Neural progenitor cell (in vitro differentiated cells): ENCODE results near the gene BAG1. TPM values are rescaled to one million over a fixed set of nuclear protein-coding genes. Genes with fewer than 3 reads are reported as not detected.
A peak's percentile ranks its signal among the peaks of the same experiment; 100 is the strongest.

Source experiments
- DNase-seq: peaks from one replicate; pipeline ENCODE4 v3.0.0-alpha.2; 2016; ENCODE audit warnings: low spot score
- H2AFZ ChIP-seq: fragments of 200-600 bp; sonication (generic); replicated peaks from 2 replicates; pipeline ENCODE4 v1.6.1; 2016; ENCODE audit warnings: antibody characterized with exemption
- H3F3A ChIP-seq: fragments of 200-600 bp; sonication (generic); 2 replicates; pipeline ENCODE4 v1.6.1; 2016; ENCODE audit warnings: antibody characterized with exemption, low read depth
- H3K27ac ChIP-seq: fragments of 200-600 bp; sonication (generic); 2 replicates; pipeline ENCODE4 v1.5.1; 2016; ENCODE audit warnings: mild to moderate bottlenecking
- H3K27me3 ChIP-seq: fragments of 200-600 bp; sonication (generic); 2 replicates; pipeline ENCODE4 v1.6.1; 2016; ENCODE audit warnings: mild to moderate bottlenecking, moderate library complexity
- H3K36me3 ChIP-seq: fragments of 200-600 bp; sonication (generic); 2 replicates; pipeline ENCODE4 v1.5.1; 2016
- H3K4me1 ChIP-seq: fragments of 200-600 bp; sonication (generic); 2 replicates; pipeline ENCODE4 v1.6.1; 2016; ENCODE audit warnings: mixed run types
- H3K4me2 ChIP-seq: fragments of 200-600 bp; sonication (generic); 2 replicates; pipeline ENCODE4 v1.6.1; 2016
- H3K4me3 ChIP-seq: fragments of 200-600 bp; sonication (generic); 2 replicates; pipeline ENCODE4 v1.5.1; 2016
- H3K79me2 ChIP-seq: fragments of 200-600 bp; sonication (generic); 2 replicates; pipeline ENCODE4 v1.6.1; 2016; ENCODE audit warnings: low read depth
- H3K9ac ChIP-seq: fragments of 200-600 bp; sonication (generic); 2 replicates; pipeline ENCODE4 v1.6.1; 2016
- H3K9me3 ChIP-seq: fragments of 200-600 bp; sonication (generic); 2 replicates; pipeline ENCODE4 v1.5.1; 2016; ENCODE audit warnings: low read depth
- H4K20me1 ChIP-seq: fragments of 200-600 bp; sonication (generic); 2 replicates; pipeline ENCODE4 v1.6.1; 2016; ENCODE audit warnings: low read depth
- H3K27ac Mint-ChIP-seq: 3 replicates; pipeline ENCODE4 v1.8.0; 2021; ENCODE audit warnings: mixed read lengths
- H3K27me3 Mint-ChIP-seq: 2 replicates; pipeline ENCODE4 v1.8.0; 2022; ENCODE audit warnings: low read depth, mild to moderate bottlenecking, inconsistent platforms, moderate library complexity, mixed read lengths; ENCODE audit not compliant: insufficient read depth
- H3K36me3 Mint-ChIP-seq: 3 replicates; pipeline ENCODE4 v1.8.0; 2021; ENCODE audit warnings: mixed read lengths
- H3K4me1 Mint-ChIP-seq: 3 replicates; pipeline ENCODE4 v1.8.0; 2021; ENCODE audit warnings: mixed read lengths
- H3K4me3 Mint-ChIP-seq: 3 replicates; pipeline ENCODE4 v1.8.0; 2021; ENCODE audit warnings: mild to moderate bottlenecking, moderate library complexity, mixed read lengths
- H3K9me3 Mint-ChIP-seq: 3 replicates; pipeline ENCODE4 v1.8.0; 2020; ENCODE audit warnings: mixed read lengths
- EZH2 ChIP-seq: fragments of 200-600 bp; sonication (generic); IDR thresholded peaks from 2 replicates; pipeline ENCODE4 v1.6.1; 2017; ENCODE audit warnings: antibody characterized with exemption, mild to moderate bottlenecking, moderate library complexity
- EZH2phosphoT487 ChIP-seq: fragments of 200-600 bp; sonication (generic); IDR thresholded peaks from 2 replicates; pipeline ENCODE4 v1.6.1; 2017; ENCODE audit warnings: antibody characterized with exemption
- total RNA-seq: library from RNA; depleted of rRNA; stranded (reverse); fragments of >200 nt; gene quantifications from 2 replicates; pipeline ENCODE4 v1.2.3, GENCODE V29; 2015; ENCODE audit warnings: low replicate concordance
- TF ChIP-seq, protein P1 (sequence below): fragments of 200-600 bp; sonication (generic); IDR thresholded peaks from 2 replicates; pipeline ENCODE4 v1.5.1; 2017; ENCODE audit warnings: antibody characterized with exemption, mild to moderate bottlenecking

BAG1 gene
- total RNA-seq, 1 donor from 2014 or later: 44.3 TPM

DNA sequence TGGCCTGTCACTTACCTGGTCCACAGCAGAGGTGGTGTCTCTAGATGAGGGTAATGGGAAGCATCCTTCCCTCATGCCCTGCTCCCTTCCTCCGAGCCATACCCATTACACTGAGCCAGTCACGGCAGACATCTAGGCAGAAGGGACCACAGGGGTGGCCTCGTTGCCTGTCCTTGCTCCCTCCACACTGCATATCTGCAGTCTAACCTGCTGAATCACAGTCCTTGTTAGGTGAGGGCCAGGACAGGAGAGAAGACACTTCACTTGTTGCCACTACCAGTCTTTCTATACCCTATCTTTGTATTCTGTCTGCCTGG, 43.0 kb downstream of the BAG1 start:
- Histone ChIP-seq H2AFZ (peak overlapping the region; percentile 17), H3K9me3 (no peaks in the 10 kb centered on the region), H3K9ac (no peak overlapping the region), H3K79me2 (no peaks in the 10 kb centered on the region), H3K27ac (no peak overlapping the region), H3K36me3 (no peaks in the 10 kb centered on the region), H3K4me2 (no peak overlapping the region), H3K4me1 (no peaks in the 10 kb centered on the region), H3K27me3 (peaks cover 6% of the 10 kb centered on the region), H3F3A (no peaks in the 10 kb centered on the region), H3K4me3 (no peak overlapping the region), H4K20me1 (no peaks in the 10 kb centered on the region)
- no peak for DNase-seq
- H3K36me3 Mint-ChIP-seq: no peaks in the 10 kb centered on the region
- H3K27me3 Mint-ChIP-seq: peaks cover 4% of the 10 kb centered on the region
- H3K4me3 Mint-ChIP-seq: no peak overlapping the region
- H3K27ac Mint-ChIP-seq: no peak overlapping the region
- TF ChIP-seq EZH2 (no peak), EZH2phosphoT487 (no peak)
- TF ChIP-seq, protein P1, sequence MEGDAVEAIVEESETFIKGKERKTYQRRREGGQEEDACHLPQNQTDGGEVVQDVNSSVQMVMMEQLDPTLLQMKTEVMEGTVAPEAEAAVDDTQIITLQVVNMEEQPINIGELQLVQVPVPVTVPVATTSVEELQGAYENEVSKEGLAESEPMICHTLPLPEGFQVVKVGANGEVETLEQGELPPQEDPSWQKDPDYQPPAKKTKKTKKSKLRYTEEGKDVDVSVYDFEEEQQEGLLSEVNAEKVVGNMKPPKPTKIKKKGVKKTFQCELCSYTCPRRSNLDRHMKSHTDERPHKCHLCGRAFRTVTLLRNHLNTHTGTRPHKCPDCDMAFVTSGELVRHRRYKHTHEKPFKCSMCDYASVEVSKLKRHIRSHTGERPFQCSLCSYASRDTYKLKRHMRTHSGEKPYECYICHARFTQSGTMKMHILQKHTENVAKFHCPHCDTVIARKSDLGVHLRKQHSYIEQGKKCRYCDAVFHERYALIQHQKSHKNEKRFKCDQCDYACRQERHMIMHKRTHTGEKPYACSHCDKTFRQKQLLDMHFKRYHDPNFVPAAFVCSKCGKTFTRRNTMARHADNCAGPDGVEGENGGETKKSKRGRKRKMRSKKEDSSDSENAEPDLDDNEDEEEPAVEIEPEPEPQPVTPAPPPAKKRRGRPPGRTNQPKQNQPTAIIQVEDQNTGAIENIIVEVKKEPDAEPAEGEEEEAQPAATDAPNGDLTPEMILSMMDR: no peak
- no peaks in the 10 kb centered on the region for H3K9me3 Mint-ChIP-seq
- no peaks in the 10 kb centered on the region for H3K4me1 Mint-ChIP-seq

GRCh38 chr9:33220681-33221567, 43.6 kb downstream of the BAG1 start:
- H3K4me1 ChIP-seq: no peaks in the 10 kb centered on the region
- no peak overlapping the region for H3K27ac ChIP-seq
- H3K9ac ChIP-seq: no peak overlapping the region
- Mint-ChIP-seq H3K36me3 (no peaks in the 10 kb centered on the region), H3K4me3 (no peak overlapping the region), H3K4me1 (no peaks in the 10 kb centered on the region), H3K27me3 (peaks cover 4% of the 10 kb centered on the region), H3K27ac (no peak overlapping the region), H3K9me3 (no peaks in the 10 kb centered on the region)
- no peak for DNase-seq
- no peaks in the 10 kb centered on the region for H3K9me3 ChIP-seq
- peaks cover 12% of the 10 kb centered on the region for H3K27me3 ChIP-seq
- H4K20me1 ChIP-seq: no peaks in the 10 kb centered on the region
- H2AFZ ChIP-seq: peak overlapping the region; percentile 17
- TF ChIP-seq EZH2 (no peak), EZH2phosphoT487 (no peak)
- TF ChIP-seq, protein P1: no peak
- H3K4me3 ChIP-seq: no peak overlapping the region
- H3K79me2 ChIP-seq: no peaks in the 10 kb centered on the region
- no peaks in the 10 kb centered on the region for H3F3A ChIP-seq
- H3K36me3 ChIP-seq: no peaks in the 10 kb centered on the region
- H3K4me2 ChIP-seq: no peak overlapping the region

- peak overlapping the region; percentile 47 for H3K4me2 ChIP-seq
- no peaks in the 10 kb centered on the region for H3K36me3 Mint-ChIP-seq
- H3K4me1 ChIP-seq: peaks cover 6% of the 10 kb centered on the region
- H3K27ac Mint-ChIP-seq: no peak overlapping the region
- no peak overlapping the region for H3K9ac ChIP-seq
- no peak overlapping the region for H3K4me3 ChIP-seq
- peak overlapping the region; percentile 96 for H2AFZ ChIP-seq
- no peak overlapping the region for H3K27ac ChIP-seq
- H3K4me1 Mint-ChIP-seq: no peaks in the 10 kb centered on the region
- DNase-seq: peak; percentile 51
- H3F3A ChIP-seq: peaks cover 5% of the 10 kb centered on the region
- H3K9me3 ChIP-seq: no peaks in the 10 kb centered on the region
- peaks cover 6% of the 10 kb centered on the region for H3K27me3 Mint-ChIP-seq
- H3K27me3 ChIP-seq: peaks cover 11% of the 10 kb centered on the region
- no peaks in the 10 kb centered on the region for H3K9me3 Mint-ChIP-seq
- no peaks in the 10 kb centered on the region for H3K79me2 ChIP-seq
- H4K20me1 ChIP-seq: no peaks in the 10 kb centered on the region
- no peak overlapping the region for H3K4me3 Mint-ChIP-seq
- no peak for TF ChIP-seq EZH2phosphoT487
- TF ChIP-seq EZH2: no peak
- TF ChIP-seq, protein P1: no peak
- no peaks in the 10 kb centered on the region for H3K36me3 ChIP-seq
Observed at GRCh38 chr9:33211695-33212393, 52.7 kb downstream of the BAG1 start.
